Cardiac muscle cell (in vitro differentiated cells and primary cell): ENCODE results near the gene SP140. TPM values are rescaled to one million over a fixed set of nuclear protein-coding genes. Genes with fewer than 3 reads are reported as not detected.
A peak's percentile ranks its signal among the peaks of the same experiment; 100 is the strongest.
"Not testable (repeated sequence)": the region's sequence is repeated elsewhere in the genome, so short reads cannot be mapped to it uniquely, and the experiment has no call there.

ENCODE experiments used
- DNase-seq, 2 donors: peaks; one replicate each; pipeline versions ENCODE4 v3.0.0 to v3.0.0-alpha.2; 2010 to 2017; ENCODE audit warnings: low read depth in 1 of 2, low spot score in 1 of 2
- H3K27ac ChIP-seq: fragments of 200-600 bp; sonication (generic); 2 replicates; pipeline ENCODE4 v1.5.1; 2016
- H3K27me3 ChIP-seq: fragments of 200-600 bp; sonication (generic); 2 replicates; pipeline ENCODE4 v1.6.0; 2016; ENCODE audit warnings: control low read depth
- H3K36me3 ChIP-seq: fragments of 200-600 bp; sonication (generic); 2 replicates; pipeline ENCODE4 v1.5.1; 2016; ENCODE audit warnings: control low read depth
- H3K4me1 ChIP-seq: fragments of 200-600 bp; sonication (generic); 2 replicates; pipeline ENCODE4 v1.8.1; 2017; ENCODE audit warnings: low read depth, mild to moderate bottlenecking, mixed run types
- H3K4me3 ChIP-seq: fragments of 200-600 bp; sonication (generic); 2 replicates; pipeline ENCODE4 v1.5.1; 2016; ENCODE audit warnings: mild to moderate bottlenecking
- H3K9me3 ChIP-seq: fragments of 200-600 bp; sonication (generic); 2 replicates; pipeline ENCODE4 v1.5.1; 2017; ENCODE audit warnings: low read depth, mild to moderate bottlenecking, control low read depth
- CTCF ChIP-seq: IDR thresholded peaks from 2 replicates; pipeline ENCODE4 v1.5.1; 2012; ENCODE audit warnings: low read depth, mild to moderate bottlenecking, low read length
- polyA plus RNA-seq: library from polyadenylated mRNA; unstranded; fragments of >200 nt; fragmentation: Nextera tagmentation; extraction: Ambion mirVana; gene quantifications from 2 replicates; pipeline ENCODE4 v1.2.1, GENCODE V29; 2016
- total RNA-seq: library from RNA; depleted of rRNA; stranded (reverse); fragments of >200 nt; gene quantifications from 2 replicates; pipeline ENCODE4 v1.2.3, GENCODE V29; 2016

Gene SP140
- total and polyA plus RNA-seq, 2 experiments from 2014 or later: 0.12 to 0.53 TPM

- DNase-seq: no peak
- Histone ChIP-seq H3K27ac (no peak overlapping the region), H3K27me3 (no peaks in the 10 kb centered on the region), H3K4me1 (no peaks in the 10 kb centered on the region), H3K9me3 (no peaks in the 10 kb centered on the region), H3K36me3 (no peaks in the 10 kb centered on the region), H3K4me3 (no peak overlapping the region)
- no peak for TF ChIP-seq CTCF
Measured at GRCh38 chr2:230267556-230267955, 42.0 kb downstream of the SP140 start.

GRCh38 chr2:230268606-230269243 lies 43.2 kb downstream of the SP140 start:
- TF ChIP-seq CTCF: no peak
- Histone ChIP-seq H3K9me3 (no peaks in the 10 kb centered on the region), H3K36me3 (no peaks in the 10 kb centered on the region), H3K27me3 (no peaks in the 10 kb centered on the region), H3K4me3 (no peak overlapping the region), H3K4me1 (no peaks in the 10 kb centered on the region), H3K27ac (no peak overlapping the region)
- DNase-seq: peak in 1 of 2 donors; percentile 60

GRCh38 chr2:230269715-230270114 lies 44.2 kb downstream of the SP140 start:
- Histone ChIP-seq H3K4me1 (no peaks in the 10 kb centered on the region), H3K27me3 (no peaks in the 10 kb centered on the region), H3K36me3 (no peaks in the 10 kb centered on the region), H3K27ac (no peak overlapping the region), H3K9me3 (no peaks in the 10 kb centered on the region), H3K4me3 (no peak overlapping the region)
- no peak for DNase-seq
- no peak for TF ChIP-seq CTCF

- no peak for TF ChIP-seq CTCF
- no peak overlapping the region for H3K4me3 ChIP-seq
- H3K36me3 ChIP-seq: no peaks in the 10 kb centered on the region
- no peak for DNase-seq
- no peaks in the 10 kb centered on the region for H3K27me3 ChIP-seq
- H3K4me1 ChIP-seq: no peaks in the 10 kb centered on the region
- no peak overlapping the region for H3K27ac ChIP-seq
- H3K9me3 ChIP-seq: no peaks in the 10 kb centered on the region
Measured at GRCh38 chr2:230282936-230283335, 57.4 kb downstream of the SP140 start.

GRCh38 chr2:230286048-230286447 lies 60.5 kb downstream of the SP140 start:
- Histone ChIP-seq H3K9me3 (no peaks in the 10 kb centered on the region), H3K36me3 (no peaks in the 10 kb centered on the region), H3K27ac (no peak overlapping the region), H3K4me1 (no peaks in the 10 kb centered on the region), H3K4me3 (no peak overlapping the region), H3K27me3 (no peaks in the 10 kb centered on the region)
- TF ChIP-seq CTCF: no peak
- DNase-seq: no peak

GRCh38 chr2:230289311-230289710 lies 63.8 kb downstream of the SP140 start:
- not testable (repeated sequence) for H3K36me3 ChIP-seq, H3K4me1 ChIP-seq, H3K9me3 ChIP-seq, H3K27me3 ChIP-seq, H3K27ac ChIP-seq, H3K4me3 ChIP-seq
- peak; percentile 44 to 49 for DNase-seq
